Neural progenitor cell (in vitro differentiated cells): ENCODE results near the gene PAX9.

ENCODE experiments used
- EZH2 ChIP-seq: fragments of 200-600 bp; sonication (generic); IDR thresholded peaks from 2 replicates; pipeline ENCODE4 v1.6.1; 2017; ENCODE audit warnings: antibody characterized with exemption, mild to moderate bottlenecking, moderate library complexity
- EZH2phosphoT487 ChIP-seq: fragments of 200-600 bp; sonication (generic); IDR thresholded peaks from 2 replicates; pipeline ENCODE4 v1.6.1; 2017; ENCODE audit warnings: antibody characterized with exemption
- TF ChIP-seq, protein P1 (sequence below): fragments of 200-600 bp; sonication (generic); IDR thresholded peaks from 2 replicates; pipeline ENCODE4 v1.5.1; 2017; ENCODE audit warnings: antibody characterized with exemption, mild to moderate bottlenecking

DNA sequence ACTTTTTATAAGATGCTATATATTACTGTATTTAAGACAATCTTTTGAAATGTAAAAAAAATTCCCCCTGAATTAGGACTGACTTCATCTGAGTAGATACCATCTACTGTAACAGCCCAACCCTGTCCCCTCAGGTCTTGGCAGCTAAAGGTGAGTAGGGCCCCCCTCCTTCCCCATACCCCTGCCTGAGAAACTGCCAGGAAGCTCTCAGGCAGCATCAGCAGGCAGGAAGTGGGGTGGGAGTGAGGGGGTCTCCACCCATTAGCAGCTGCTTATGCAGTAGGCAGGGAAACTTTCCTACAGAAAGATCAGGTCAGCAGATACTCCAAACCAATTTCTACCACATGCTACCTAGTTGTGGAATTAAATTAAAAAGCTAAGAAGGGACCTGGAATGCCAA, 62.5 kb downstream of the PAX9 start:
- TF ChIP-seq, protein P1, sequence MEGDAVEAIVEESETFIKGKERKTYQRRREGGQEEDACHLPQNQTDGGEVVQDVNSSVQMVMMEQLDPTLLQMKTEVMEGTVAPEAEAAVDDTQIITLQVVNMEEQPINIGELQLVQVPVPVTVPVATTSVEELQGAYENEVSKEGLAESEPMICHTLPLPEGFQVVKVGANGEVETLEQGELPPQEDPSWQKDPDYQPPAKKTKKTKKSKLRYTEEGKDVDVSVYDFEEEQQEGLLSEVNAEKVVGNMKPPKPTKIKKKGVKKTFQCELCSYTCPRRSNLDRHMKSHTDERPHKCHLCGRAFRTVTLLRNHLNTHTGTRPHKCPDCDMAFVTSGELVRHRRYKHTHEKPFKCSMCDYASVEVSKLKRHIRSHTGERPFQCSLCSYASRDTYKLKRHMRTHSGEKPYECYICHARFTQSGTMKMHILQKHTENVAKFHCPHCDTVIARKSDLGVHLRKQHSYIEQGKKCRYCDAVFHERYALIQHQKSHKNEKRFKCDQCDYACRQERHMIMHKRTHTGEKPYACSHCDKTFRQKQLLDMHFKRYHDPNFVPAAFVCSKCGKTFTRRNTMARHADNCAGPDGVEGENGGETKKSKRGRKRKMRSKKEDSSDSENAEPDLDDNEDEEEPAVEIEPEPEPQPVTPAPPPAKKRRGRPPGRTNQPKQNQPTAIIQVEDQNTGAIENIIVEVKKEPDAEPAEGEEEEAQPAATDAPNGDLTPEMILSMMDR, result no peak
- TF ChIP-seq EZH2phosphoT487 (no peak), EZH2 (no peak)
